GM12874 (cell line): ENCODE data around the gene NPAS3.

Experiments used
- TF ChIP-seq, protein P1 (sequence below): IDR thresholded peaks from 2 replicates; pipeline ENCODE4 v1.5.1; 2011; ENCODE audit warnings: low read depth, mild to moderate bottlenecking, control low read depth, low read length, moderate library complexity; ENCODE audit not compliant: insufficient read depth

Gene NPAS3

GRCh38 chr14:32933629-32934072 lies 5.0 kb upstream of the NPAS3 start:
- TF ChIP-seq, protein P1, sequence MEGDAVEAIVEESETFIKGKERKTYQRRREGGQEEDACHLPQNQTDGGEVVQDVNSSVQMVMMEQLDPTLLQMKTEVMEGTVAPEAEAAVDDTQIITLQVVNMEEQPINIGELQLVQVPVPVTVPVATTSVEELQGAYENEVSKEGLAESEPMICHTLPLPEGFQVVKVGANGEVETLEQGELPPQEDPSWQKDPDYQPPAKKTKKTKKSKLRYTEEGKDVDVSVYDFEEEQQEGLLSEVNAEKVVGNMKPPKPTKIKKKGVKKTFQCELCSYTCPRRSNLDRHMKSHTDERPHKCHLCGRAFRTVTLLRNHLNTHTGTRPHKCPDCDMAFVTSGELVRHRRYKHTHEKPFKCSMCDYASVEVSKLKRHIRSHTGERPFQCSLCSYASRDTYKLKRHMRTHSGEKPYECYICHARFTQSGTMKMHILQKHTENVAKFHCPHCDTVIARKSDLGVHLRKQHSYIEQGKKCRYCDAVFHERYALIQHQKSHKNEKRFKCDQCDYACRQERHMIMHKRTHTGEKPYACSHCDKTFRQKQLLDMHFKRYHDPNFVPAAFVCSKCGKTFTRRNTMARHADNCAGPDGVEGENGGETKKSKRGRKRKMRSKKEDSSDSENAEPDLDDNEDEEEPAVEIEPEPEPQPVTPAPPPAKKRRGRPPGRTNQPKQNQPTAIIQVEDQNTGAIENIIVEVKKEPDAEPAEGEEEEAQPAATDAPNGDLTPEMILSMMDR: no peak

DNA sequence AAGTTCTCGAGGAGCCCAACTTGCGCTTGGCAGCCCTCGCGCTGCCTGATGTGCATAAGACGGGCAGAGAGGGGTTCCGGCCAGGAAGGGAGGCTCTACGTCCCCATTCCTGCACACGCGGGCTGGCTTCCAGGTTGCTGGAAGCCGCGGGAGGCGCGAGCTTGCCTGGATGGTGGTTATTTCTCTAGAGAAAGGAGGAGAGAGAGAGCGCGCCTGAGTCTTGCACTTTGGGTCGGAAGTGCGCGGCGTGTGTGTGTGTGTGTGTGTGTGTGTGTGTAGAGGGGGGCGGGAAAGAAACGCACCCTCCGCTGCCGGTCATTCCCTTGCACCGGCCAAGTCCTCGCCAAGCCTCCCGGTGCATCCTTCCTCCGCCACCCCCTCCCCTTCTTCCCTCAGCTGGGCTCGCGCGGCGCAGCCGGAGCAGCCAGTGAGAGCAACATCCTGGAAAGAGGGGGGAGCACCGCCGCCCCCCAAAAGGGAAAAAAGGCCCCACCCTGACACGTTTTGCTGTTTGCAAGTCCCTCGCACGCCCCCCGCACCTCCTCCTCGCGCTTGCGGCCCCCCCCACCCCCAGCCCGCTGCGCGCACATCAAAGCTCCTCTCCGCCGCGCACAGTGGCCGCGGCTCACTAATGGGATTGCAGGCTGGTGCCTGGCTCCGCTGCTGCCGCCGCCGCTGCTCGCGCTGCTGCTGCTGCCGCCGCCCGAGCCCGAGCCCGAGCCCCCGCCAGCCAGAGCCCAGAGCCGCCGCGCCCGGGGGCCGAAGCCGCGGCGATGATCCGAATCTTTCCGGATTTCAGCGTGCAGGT lies 4.4 kb upstream of the NPAS3 start:
- TF ChIP-seq, protein P1: no peak

- TF ChIP-seq, protein P1: no peak
These were observed 3.6 kb upstream of the NPAS3 start for GRCh38 chr14:32934881-32935633.

DNA sequence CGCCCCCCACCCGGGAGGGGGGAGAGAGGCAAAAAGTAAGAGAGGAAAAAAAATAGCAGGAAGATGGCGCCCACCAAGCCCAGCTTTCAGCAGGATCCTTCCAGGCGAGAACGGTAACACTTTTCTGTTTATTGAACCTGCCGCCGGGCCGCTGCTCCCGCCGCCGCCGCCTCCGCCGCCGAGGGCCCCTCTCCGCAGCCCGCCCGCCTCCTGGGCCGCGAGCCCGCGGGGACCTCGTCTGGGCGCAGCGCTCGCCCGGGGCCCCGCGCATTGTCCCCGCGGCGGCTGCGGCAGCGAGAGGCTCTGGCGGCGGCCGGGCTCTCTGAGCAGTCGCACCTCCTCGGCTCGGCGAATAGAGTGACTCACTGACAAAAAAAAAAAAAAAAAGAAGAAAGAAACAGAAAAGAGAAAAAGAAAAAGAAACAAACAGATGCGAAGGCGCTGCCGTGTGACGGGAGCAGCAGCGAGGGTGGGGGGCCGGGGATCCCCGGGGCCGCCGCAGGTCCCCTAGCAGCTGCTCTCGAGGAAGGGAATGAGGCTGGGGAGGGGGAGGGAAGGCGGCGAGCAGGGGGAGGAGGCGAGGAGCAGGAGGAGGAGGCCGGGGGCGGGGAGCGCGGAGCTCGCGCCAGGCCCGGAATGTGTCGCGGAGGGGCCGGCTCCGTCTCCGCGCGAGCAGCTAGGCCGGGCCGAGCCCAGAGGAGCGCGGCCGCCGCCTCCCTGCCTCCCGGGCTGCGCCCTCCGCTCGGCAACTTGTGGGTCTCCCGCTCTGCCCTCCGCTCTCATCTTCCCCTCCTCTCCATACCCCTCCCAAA lies 781 bp downstream of the NPAS3 start:
- TF ChIP-seq, protein P1: no peak

- TF ChIP-seq, protein P1: no peak
These were observed 1.5 kb downstream of the NPAS3 start for GRCh38 chr14:32940066-32940651.

DNA sequence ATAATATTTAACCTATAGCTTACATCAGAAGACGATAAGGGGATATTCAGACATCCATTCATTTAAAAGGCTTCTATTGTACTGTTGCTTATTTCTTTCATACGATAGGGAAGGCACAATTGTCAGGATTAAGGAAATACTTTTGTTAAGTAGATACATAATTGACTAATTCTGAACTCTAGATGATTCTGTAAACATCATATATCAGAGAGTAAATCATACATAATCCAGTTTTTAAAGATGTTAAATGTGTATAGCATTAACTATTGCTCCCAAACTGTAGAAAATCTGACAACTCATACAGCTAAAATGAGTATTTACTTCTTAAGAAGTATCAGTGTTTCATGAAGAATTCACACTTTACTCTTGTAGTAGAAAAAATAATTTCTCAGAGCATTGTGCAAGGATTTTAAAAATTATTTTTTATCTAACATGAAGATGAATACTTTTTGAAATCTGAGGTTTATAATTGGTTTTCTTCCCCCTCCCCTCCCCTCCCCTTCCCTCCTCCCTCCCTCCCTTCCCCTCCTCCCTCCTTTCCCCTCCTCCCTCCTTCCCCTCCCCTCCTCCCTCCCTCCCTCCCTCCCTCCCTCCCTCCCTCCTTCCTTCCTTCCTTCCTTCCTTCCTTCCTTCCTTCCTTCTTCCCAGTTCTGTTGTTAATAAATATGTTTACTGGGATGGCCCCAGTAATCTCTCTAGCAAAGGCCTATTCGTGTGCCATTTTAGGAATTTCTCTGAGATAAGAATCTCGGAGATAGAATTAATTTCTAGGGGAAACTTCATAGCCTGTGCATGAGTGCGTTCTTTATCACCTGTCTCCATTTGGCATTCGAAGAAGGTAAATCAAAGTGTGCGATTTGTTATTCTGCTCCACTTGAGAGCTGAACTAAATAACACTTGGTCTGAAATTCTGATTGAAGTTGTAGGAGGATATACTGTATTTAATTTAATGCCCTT lies 2.3 kb downstream of the NPAS3 start:
- TF ChIP-seq, protein P1: no peak
